OCI-LY3 (cell line): Measurements from ENCODE around the gene COPS6.
"Not testable (repeated sequence)": the region's sequence is repeated elsewhere in the genome, so short reads cannot be mapped to it uniquely, and the experiment has no call there.

Experiments used
- H2AFZ ChIP-seq: fragments of 200-600, 300-600 bp; shearing (Covaris generic); 2 replicates; pipeline ENCODE4 v1.6.0; 2014; ENCODE audit warnings: antibody characterized with exemption, low read depth, low read length
- H3K27ac ChIP-seq: fragments of 200-600, 300-600 bp; sonication (generic); 2 replicates; pipeline ENCODE4 v1.5.1; 2014; ENCODE audit warnings: mild to moderate bottlenecking, low read length, moderate library complexity, mixed read lengths
- H3K27me3 ChIP-seq: fragments of 200-600, 300-600 bp; sonication (generic); 2 replicates; pipeline ENCODE4 v1.6.1; 2014; ENCODE audit warnings: low read depth, low read length, mixed read lengths
- H3K36me3 ChIP-seq: fragments of 200-600, 300-600 bp; sonication (generic); replicated peaks from 2 replicates; pipeline ENCODE3; 2014; ENCODE audit warnings: low read depth, low read length, mixed read lengths
- H3K4me1 ChIP-seq: fragments of 300-600, 200-600 bp; sonication (generic); 2 replicates; pipeline ENCODE4 v1.6.1; 2014; ENCODE audit warnings: low read length, mixed read lengths
- H3K4me2 ChIP-seq: fragments of 200-600, 300-600 bp; sonication (generic); 2 replicates; pipeline ENCODE4 v1.6.1; 2014; ENCODE audit warnings: low read length, mixed read lengths
- H3K4me3 ChIP-seq: fragments of 300-600, 200-600 bp; sonication (generic); 2 replicates; pipeline ENCODE4 v1.5.1; 2014; ENCODE audit warnings: antibody characterized with exemption, mild to moderate bottlenecking, low read length, moderate library complexity
- H3K79me2 ChIP-seq: fragments of 300-600, 200-600 bp; shearing (Covaris generic); 2 replicates; pipeline ENCODE4 v1.6.1; 2014; ENCODE audit warnings: mild to moderate bottlenecking, low read length, mixed read lengths
- H3K9ac ChIP-seq: fragments of 300-600, 200-600 bp; shearing (Covaris generic); 2 replicates; pipeline ENCODE4 v1.6.0; 2014; ENCODE audit warnings: mild to moderate bottlenecking, low read length, moderate library complexity
- H3K9me3 ChIP-seq: fragments of 200-600, 300-600 bp; shearing (Covaris generic); 2 replicates; pipeline ENCODE4 v1.6.1; 2014; ENCODE audit warnings: low read length, mixed read lengths; ENCODE audit not compliant: insufficient read depth
- H4K20me1 ChIP-seq: fragments of 200-600, 300-600 bp; sonication (generic); 2 replicates; pipeline ENCODE4 v1.6.1; 2016; ENCODE audit warnings: low read length, mixed read lengths; ENCODE audit not compliant: insufficient read depth
- CTCF ChIP-seq: fragments of 200-600, 300-600 bp; sonication (generic); IDR thresholded peaks from 2 replicates; pipeline ENCODE4 v1.5.1; 2014; ENCODE audit warnings: antibody characterized with exemption, low read length, low read depth
- EZH2phosphoT487 ChIP-seq: fragments of 200-600 bp; shearing (Covaris generic); IDR thresholded peaks from 2 replicates; pipeline ENCODE4 v1.6.1; 2018; ENCODE audit warnings: antibody characterized with exemption, mixed run types, low read depth

The COPS6 gene

GRCh38 chr7:100127866-100128636 is 39.3 kb downstream of the COPS6 start:
- Histone ChIP-seq H3K4me2 (peak overlapping the region; percentile 90), H3K9ac (peak overlapping the region; percentile 96), H3K9me3 (no peaks in the 10 kb centered on the region), H3K4me3 (peak overlapping the region; percentile 97), H3K27ac (peak overlapping the region; percentile 94), H3K79me2 (peaks cover 17% of the 10 kb centered on the region), H3K36me3 (peaks cover 7% of the 10 kb centered on the region), H3K27me3 (no peaks in the 10 kb centered on the region), H2AFZ (peak overlapping the region; percentile 81), H4K20me1 (no peaks in the 10 kb centered on the region), H3K4me1 (peaks cover 19% of the 10 kb centered on the region)
- no peak for TF ChIP-seq CTCF
- no peak for TF ChIP-seq EZH2phosphoT487

GRCh38 chr7:100128637-100128963 is 39.8 kb downstream of the COPS6 start:
- no peak for TF ChIP-seq EZH2phosphoT487
- TF ChIP-seq CTCF: no peak
- no peak overlapping the region for H2AFZ ChIP-seq
- no peak overlapping the region for H3K27ac ChIP-seq

GRCh38 chr7:100130220-100130607 is 41.4 kb downstream of the COPS6 start:
- not testable (repeated sequence) for H3K27ac ChIP-seq, H3K4me3 ChIP-seq, H3K4me2 ChIP-seq, H2AFZ ChIP-seq, H3K36me3 ChIP-seq, H4K20me1 ChIP-seq, H3K27me3 ChIP-seq, H3K9ac ChIP-seq, H3K9me3 ChIP-seq
- Histone ChIP-seq H3K79me2 (peaks cover 17% of the 10 kb centered on the region), H3K4me1 (peaks cover 18% of the 10 kb centered on the region)

More at GRCh38 chr7:100128637-100128963, 39.8 kb downstream of the COPS6 start:
- Histone ChIP-seq H3K9ac (peak overlapping the region; percentile 96; the same call in 1 of the 2 replicates), H3K27me3 (no peaks in the 10 kb centered on the region), H3K79me2 (peaks cover 17% of the 10 kb centered on the region), H3K4me1 (peaks cover 19% of the 10 kb centered on the region), H3K4me3 (peak overlapping the region; percentile 97), H3K9me3 (no peaks in the 10 kb centered on the region), H3K4me2 (peak overlapping the region; percentile 90), H3K36me3 (peaks cover 7% of the 10 kb centered on the region), H4K20me1 (no peaks in the 10 kb centered on the region)

GRCh38 chr7:100130608-100131453 is 42.1 kb downstream of the COPS6 start:
- Histone ChIP-seq H2AFZ (peak overlapping the region; percentile 87; the same call in 1 of the 2 replicates), H3K4me3 (peak overlapping the region; percentile 68), H3K4me1 (peaks cover 13% of the 10 kb centered on the region), H3K27ac (no peak overlapping the region), H3K9me3 (no peaks in the 10 kb centered on the region), H3K9ac (peak overlapping the region; percentile 43), H3K79me2 (peaks cover 12% of the 10 kb centered on the region), H3K4me2 (peak overlapping the region; percentile 84), H4K20me1 (no peaks in the 10 kb centered on the region), H3K27me3 (no peaks in the 10 kb centered on the region), H3K36me3 (no peaks in the 10 kb centered on the region)
- TF ChIP-seq EZH2phosphoT487 (no peak), CTCF (peak; percentile 70)
